Stimulated activated CD8-positive, alpha-beta memory T cell treated with anti-CD3 and anti-CD28 coated beads, Interleukin-7, amount 100 ng/mL, for 1 hour (primary cell): ENCODE measurements around the gene CHST9.

Experiments
- DNase-seq, 2 donors: peaks; one replicate each; pipeline ENCODE4 v3.0.0-alpha.2; 2020; ENCODE audit warnings: low read depth in 2 of 2

CHST9 gene

GRCh38 chr18:26865557-26865956 lies 319.6 kb downstream of the CHST9 start, which contains the start of gene AQP4:
AQP4 (minus strand) TSS chr18:26865707; CDS start chr18:26865689, 18 bp downstream.
- DNase-seq: no peak

GRCh38 chr18:26864658-26865057 lies 320.4 kb downstream of the CHST9 start:
- DNase-seq: no peak

- no peak for DNase-seq
Measured at GRCh38 chr18:26863921-26864497, 321.1 kb downstream of the CHST9 start.

- no peak for DNase-seq
Measured at GRCh38 chr18:26863122-26863879, 321.8 kb downstream of the CHST9 start.

GRCh38 chr18:26862084-26862483 lies 323.0 kb downstream of the CHST9 start:
- no peak for DNase-seq
